Measurements from ENCODE around the gene SYNJ2.

SYNJ2 gene

DNA sequence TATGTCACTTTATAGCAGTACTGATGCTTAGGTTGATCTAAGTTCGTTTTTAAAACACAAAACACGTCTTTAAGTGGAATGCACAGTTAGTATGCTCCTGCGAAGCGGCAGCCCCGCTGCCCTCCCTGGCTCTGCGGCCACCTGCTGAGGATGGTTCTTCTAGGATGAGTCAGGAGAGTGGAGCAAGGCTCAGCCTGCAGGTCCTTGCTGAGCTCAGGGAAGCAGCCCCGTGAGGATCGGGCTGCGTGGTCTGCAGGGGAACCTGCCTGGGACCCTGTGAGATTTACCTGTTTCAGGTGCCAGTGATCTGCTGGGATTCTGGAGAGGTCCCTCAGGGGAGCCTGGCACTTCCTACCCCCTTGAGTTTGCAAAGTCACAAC lies 57.5 kb downstream of the SYNJ2 start:
- DNase-seq (ENCODE audit: low read depth in 3 of 3, low spot score in 1 of 3), result no peak

DNA sequence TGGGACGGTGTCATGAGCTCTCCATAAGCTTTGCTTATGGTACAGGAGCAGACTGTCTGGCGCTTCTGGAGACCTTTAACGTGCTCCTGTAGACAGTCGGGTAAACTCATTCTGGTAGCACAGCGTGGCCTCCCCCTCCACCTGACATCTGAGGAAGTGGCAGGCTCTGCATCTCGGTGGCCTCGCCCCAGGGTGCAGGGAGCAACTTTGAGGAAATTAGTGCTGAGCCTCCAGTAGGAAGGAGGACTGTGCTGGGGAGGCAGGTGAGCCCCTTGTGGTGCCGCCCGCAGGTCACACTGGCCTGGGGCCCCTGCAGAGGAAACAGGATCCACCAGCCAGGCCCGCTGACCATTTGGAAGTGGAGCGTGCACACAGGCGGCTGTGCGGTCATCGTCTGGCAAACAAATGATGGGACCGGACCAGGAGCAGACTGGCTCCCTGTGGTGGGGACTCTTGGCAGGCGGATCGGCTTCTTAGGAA lies 57.9 kb downstream of the SYNJ2 start:
- no peak for DNase-seq (ENCODE audit: low read depth in 3 of 3, low spot score in 1 of 3)

DNA sequence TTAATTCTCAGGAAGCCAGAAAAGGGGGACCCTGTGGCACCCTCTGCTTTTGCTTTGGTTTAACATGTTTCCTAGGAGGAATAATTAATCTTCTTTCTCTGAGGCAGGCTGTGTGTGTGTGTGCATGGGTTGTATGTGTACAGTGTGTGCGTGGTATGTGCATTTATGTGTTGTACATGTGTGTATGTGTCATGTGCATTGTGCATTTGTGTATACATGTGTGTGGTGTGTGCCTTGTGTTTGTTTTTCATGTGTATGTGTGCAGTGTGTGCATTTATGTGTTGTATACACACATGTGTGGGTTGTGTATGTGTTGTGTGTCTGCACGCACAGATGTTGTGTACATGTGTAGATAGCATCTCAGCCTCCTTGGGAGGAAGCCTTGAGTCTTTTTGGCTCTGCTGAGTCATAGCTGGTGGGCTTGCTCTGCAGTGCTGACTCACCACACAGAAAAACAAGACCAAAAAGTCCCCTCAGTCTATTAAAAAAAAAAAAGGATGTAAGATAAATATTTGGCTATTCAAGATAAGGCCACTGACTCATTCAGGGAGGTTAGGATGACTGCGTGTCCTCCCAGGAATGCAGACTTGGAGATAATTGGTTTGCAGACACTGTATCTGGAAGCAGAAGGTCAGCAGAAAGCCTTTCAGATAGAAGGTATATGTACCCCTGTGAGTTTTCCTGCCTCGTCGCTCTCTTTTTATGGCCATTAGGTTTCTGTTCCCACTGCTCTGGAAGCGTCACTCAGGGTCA lies 58.6 kb downstream of the SYNJ2 start:
- no peak for DNase-seq (ENCODE audit: low read depth in 3 of 3, low spot score in 1 of 3)

DNA sequence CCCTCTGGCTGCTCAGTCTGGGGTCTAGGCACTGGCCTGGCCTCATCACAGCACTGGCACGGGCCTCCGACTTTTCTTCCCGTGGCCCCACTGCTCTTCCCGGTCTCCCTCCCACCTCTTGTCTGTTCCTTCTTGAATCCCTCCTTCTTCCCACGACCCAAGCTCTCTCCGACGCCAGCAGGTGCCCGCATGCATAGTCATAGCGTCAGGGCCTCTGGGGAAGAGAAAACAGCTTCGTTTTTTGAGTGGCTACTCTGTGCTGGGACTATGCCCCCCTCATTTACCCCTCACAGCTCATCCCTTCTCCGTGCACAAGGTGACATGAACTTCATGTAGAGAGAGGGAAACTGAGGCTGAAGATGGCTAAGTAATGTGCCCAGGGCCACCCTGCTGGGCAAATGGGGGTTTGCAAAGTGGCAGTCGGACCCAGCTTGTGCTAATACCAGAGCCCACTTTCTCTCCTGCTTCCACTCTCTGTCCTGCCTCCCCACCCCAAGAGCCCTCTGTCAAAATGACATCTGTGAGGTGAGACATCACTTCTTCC lies 59.2 kb downstream of the SYNJ2 start:
- DNase-seq (ENCODE audit: low read depth in 3 of 3, low spot score in 1 of 3), result no peak

- DNase-seq (ENCODE audit: low read depth in 3 of 3, low spot score in 1 of 3), result no peak
Measured at GRCh38 chr6:158041370-158041769, 59.7 kb downstream of the SYNJ2 start.

DNA sequence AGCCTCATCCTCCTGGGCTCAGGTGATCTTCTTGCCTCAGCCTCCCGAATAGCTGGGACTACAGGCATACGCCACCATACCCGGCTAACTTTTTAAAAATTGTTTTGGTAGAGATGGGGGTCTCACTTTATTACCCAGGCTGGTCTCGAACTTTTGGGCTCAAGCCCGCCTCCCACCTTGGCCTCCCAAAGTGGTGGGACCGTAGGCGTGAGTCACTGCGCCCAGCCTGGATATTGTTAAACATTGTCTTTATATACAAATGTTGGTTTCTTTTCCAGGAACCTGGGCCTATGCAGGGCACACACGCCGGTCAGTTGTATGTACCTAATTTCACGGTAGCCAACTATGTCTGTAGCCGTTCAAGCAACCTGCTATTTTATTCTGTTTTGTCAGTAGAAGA lies 60.1 kb downstream of the SYNJ2 start:
- no peak for DNase-seq (ENCODE audit: low read depth in 3 of 3, low spot score in 1 of 3)

DNA sequence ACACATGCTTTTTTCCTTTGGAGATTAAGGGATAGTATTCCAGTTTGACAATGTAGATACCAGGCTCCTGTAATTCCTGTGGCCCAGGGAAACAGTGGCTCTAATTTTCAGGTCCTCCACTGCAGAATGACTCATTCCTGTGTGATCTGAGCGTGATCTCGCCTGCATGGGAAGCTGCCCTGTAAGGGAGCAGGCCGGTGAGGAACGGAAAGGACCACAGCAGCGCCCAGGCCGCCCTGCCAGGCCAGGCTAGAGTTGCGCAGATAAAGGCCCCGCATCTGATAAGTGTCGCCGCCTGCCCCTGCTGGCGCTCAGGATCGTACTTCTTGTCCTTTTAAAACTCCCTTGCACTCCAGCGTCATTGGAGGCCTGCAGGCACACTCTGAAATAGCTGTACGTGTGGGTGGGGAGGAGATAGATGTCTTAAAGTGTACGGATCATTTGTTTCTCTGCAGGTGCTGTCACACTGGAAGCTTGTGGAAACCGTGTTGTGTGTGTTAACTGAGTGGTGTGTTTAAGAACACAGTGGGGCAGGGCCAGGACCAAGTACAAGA lies 60.7 kb downstream of the SYNJ2 start:
- DNase-seq (ENCODE audit: low read depth in 3 of 3, low spot score in 1 of 3), result no peak

- no peak for DNase-seq (ENCODE audit: low read depth in 3 of 3, low spot score in 1 of 3)
Measured at GRCh38 chr6:158043008-158043407, 61.3 kb downstream of the SYNJ2 start.

DNA sequence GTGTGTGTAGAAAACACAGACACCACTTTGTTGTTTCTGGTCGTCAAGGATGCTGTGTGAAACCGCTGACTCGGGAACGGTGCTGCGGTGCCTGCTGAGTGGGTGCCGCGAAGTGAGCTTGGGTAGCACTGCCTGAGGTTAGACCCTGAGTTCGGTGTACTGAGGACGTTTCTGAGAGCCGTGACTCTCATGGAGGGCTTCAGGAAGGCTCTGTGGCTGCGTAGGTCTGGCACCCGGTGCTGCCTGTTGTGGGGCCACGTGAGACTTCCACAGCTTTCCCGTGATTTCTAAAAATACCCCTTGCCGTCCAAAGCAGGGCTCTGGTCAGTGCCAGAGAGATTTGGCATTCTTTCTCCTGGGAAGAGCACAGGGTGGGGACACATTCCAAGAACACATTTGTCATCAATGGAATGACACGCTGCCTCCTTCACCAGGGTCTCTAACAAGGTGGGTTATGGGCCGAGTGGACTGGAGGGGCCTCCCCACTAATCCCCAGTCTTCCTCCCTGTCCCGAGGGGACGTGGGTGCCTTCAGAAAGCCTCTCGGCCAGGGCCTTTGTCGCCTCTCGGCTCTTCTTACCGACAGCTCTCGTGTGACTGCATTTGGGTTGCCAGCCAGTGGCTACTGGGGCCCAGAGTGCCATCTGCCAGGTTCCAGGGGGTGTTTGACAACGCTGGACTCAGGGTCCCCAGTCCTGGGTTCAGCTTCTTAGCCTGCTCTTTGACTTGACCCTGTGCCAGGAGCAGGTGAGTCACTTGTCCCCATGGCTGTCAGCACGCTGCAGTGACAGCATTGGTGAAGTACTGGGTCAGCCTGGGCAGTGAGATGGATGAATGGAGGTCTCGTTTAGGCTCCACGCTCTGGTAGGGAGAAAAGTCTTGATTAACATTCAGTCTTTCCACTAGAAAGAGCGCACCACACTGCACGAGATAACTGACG lies 62.2 kb downstream of the SYNJ2 start:
- no peak for DNase-seq (ENCODE audit: low read depth in 3 of 3, low spot score in 1 of 3)

GRCh38 chr6:158044525-158044888 lies 62.8 kb downstream of the SYNJ2 start:
- no peak for DNase-seq (ENCODE audit: low read depth in 3 of 3, low spot score in 1 of 3)

GRCh38 chr6:158046201-158047126 lies 64.8 kb downstream of the SYNJ2 start:
- no peak for DNase-seq (ENCODE audit: low read depth in 3 of 3, low spot score in 1 of 3)

DNA sequence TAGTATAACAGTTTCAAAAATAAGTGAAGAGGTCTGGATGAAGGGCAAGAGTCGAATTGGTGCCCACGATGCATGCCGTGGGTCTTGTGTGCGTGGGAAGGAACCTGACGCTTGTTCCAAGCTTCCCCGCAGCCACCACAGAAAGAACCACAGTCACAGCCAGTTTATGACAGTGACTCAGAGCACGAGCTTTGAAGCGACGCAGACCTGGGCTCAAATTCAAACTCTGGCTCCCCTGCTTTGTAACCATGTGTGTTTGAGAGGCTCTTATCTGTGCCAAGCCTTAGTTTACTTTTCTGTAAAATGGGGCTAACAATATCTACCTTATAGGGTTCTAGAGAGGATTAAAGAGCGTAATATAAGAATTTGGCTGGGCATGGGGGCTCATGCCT lies 65.5 kb downstream of the SYNJ2 start:
- peak in 2 of 3 donors; percentile 19 to 33 for DNase-seq (ENCODE audit: low read depth in 3 of 3, low spot score in 1 of 3)

- DNase-seq (ENCODE audit: low read depth in 3 of 3, low spot score in 1 of 3), result no peak
Measured at GRCh38 chr6:158047563-158048323, 66.1 kb downstream of the SYNJ2 start.

GRCh38 chr6:158048589-158048988 lies 66.9 kb downstream of the SYNJ2 start:
- DNase-seq (ENCODE audit: low read depth in 3 of 3, low spot score in 1 of 3), result no peak

DNA sequence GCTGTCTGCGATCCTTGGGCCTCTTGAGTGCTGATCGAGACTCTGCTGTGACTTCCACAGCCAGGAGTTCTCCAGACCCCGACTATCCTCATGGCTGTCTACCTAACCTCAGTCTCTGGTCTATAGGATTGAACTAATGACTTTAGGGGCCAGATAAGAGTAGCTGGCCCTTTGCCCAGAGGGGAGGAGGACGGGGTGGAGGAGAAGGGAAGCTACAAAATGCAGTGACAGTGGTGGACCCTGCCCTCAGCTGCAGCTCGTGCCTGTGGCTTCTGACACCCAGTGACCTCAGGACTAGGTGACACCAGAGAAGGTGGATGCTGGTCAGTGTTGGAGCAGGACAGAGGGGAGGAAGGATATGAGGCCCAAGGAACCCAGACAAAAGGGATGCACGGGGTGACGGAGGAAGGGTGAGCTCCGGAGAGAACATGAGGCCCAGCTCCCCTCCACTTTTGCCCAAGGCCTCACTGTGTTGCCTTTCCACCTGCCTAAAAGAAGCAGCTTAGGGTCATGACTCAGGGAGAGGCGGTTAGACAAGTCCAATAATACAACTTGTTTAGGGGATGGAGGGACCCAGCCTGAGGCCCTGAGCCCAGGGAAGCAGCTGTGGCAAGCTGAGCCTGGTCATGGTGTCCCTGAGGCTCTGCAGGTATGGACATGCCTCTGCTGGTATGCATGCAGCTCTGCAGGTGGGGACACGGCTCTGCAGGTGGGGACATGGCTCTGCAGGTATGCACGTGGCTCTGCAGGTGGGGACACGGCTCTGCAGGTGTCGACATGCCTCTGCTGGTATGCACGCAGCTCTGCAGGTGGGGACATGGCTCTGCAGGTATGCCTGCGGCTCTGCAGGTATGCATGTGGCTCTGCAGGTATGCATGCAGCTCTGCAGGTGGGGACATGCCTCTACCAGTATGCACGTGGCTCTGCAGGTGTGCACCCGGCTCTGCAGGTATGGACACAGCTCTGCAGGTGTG lies 67.7 kb downstream of the SYNJ2 start:
- no peak for DNase-seq (ENCODE audit: low read depth in 3 of 3, low spot score in 1 of 3)

- no peak for DNase-seq (ENCODE audit: low read depth in 3 of 3, low spot score in 1 of 3)
Measured at GRCh38 chr6:158050107-158050735, 68.6 kb downstream of the SYNJ2 start.

GRCh38 chr6:158050955-158051354 lies 69.3 kb downstream of the SYNJ2 start:
- no peak for DNase-seq (ENCODE audit: low read depth in 3 of 3, low spot score in 1 of 3)

DNA sequence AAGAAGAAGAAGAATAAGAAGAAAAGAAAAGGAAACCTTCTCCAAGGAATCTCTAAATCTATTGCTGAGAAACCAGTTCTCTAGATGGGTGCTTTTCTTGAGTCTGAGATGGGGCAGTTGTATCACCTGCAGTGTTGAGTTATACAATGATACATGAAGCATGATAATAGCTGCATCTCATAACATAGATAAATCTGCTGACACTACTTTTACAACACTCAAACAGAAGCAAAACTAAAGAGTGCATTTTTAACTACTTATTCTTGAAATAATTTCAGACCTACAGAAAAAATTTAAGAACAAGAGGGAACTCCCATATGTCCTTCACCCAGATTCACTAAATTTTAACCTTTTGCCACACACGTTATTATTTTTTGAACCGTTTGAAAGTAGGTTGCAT lies 70.3 kb downstream of the SYNJ2 start:
- no peak for DNase-seq (ENCODE audit: low read depth in 3 of 3, low spot score in 1 of 3)
